HG03520 (cell line): ENCODE results near the gene LRRC49.

Source experiments
- ATAC-seq: cut with Tn5 transposase; IDR thresholded peaks from one replicate; pipeline ENCODE4 v1.9.1; 2021; ENCODE audit warnings: mild to moderate bottlenecking, moderate library complexity; ENCODE audit not compliant: unreplicated experiment

The LRRC49 gene

DNA sequence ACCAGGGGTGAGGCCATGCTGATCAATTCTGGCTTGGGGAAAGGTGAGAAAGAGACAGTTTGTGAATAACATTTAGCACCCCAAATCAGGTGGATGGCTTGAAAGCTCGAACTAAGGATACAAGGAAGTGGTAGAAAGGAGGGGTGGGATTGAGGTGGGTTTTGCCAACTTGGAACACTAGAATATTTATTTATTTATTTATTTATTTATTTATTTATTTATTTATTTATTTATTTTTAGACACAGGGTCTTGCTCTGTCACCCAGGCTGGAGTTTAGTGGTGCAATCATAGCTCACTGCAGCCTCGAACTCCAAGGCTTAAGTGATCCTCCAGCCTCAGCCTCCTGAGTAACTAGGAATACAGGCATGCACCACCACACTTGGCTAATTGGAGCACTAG is 191.6 kb downstream of the LRRC49 start:
- ATAC-seq, result no peak

DNA sequence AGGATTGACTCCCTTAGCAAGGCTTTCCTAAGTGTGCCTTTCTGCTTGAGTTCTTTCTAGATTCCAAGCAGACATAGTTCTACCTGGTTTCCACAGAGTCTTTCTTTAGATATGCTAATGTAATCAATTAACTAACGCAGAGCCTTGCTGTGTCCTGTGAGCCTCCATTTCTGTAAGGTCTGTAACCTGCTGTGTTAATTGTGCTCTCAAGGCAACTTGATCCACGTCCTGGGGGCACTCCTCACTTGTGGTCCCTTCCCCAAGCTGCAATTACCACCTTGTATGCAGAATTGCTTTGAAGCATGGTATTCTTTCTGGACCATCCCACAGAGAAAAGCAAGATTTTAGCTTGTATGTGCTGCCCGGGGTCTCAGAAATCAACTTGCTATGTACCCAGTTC is 193.2 kb downstream of the LRRC49 start:
- ATAC-seq, result no peak

DNA sequence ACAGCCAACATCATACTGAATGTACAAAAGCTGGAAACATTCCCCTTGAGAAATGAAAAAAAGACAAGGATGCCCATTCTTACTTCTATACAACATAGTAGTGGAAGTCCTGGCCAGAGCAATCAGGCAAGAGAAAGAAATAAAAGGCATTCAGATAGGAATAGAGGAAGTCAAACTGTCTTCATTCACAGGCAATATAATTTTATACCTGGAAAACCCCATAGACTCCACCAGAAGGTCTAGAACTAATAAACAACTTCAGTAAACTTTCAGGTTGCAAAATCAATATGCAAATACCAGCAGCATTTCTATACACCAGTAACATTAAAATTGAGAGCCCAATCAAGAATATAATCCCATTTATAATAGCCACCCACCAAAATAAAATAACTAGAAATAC is 195.5 kb downstream of the LRRC49 start:
- ATAC-seq, result no peak

DNA sequence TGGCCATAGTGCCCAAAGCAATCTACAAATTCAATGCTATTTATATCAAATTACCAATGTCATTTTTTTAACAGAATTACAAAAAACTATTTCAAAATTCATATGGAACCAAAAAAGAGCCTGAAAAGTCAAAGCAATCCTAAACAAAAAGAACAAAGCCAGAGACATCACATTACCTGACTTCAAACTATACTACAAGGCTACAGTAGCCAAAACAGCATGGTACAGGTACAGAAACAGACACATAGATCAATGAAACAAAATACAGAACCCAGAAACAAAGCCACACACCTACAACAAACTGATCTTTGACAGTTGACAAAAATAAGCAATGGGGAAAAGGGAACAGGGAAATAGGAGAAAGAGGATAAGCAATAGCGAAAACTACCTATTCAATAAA is 196.1 kb downstream of the LRRC49 start:
- no peak for ATAC-seq

GRCh38 chr15:71089801-71090200 is 197.2 kb downstream of the LRRC49 start:
- no peak for ATAC-seq

DNA sequence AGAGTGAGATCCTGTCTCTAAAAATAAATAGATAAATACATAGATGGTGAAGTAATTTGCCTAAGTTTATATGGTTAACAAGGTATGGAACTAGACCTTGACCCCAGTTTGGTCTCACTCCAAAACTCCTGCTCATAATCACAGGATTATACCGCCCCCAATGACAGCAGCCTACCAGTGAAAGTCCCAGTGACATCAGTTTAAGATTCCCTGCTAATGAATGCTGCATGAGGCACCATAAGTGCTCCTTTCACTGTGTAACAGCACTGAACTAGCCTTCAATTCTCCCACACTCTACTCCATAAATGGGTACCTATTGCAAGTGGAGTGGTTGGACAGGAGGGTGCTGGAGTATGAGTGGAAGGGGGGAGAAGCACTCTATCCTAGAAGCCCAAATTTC is 199.0 kb downstream of the LRRC49 start:
- ATAC-seq, result no peak

DNA sequence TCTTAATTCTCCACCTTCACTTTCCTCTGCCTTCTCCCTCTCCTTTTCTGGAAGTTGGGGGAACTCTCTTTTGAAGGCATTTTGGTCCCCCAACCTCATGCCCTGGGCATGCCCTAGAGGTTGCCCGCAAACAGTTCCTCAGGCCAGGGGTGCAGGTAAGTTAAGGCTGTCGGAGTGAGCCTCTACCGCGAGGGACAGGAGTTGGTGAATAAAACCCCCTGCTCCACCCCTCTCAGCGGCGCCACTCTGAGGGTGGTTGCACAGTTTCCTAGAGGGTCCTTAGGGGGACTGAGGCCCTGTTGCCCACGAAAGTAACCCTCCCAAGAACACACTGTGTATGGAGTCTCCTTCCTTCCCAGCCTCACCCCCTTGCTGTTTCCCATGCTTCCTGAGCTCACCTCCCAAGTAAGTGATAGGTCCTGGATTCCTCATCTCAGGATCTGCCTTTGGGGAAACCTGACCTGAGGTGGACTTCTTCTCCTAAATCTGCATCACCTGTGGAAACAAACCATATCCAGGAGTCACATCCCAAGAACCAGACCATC is 199.5 kb downstream of the LRRC49 start:
- no peak for ATAC-seq

GRCh38 chr15:71093054-71094024 is 200.7 kb downstream of the LRRC49 start:
- no peak for ATAC-seq

DNA sequence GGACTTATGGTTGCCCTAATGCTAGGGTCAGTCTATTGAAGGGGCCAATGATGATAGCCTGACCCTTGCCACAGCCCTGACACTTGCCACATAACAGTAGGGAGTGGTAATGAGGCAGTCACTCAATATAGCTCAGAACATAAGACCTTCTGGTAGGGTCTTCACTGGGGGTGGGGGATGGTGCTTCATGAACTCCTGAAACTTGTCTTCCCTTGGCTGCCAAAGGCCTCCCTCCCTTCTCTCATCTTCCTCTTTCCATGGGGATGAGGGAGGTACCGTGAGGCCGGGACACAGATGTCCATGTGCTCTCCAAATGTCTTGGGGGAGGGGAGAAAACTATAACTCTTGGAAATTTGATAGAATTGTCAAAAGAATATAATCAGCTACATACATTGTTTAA is 201.5 kb downstream of the LRRC49 start:
- ATAC-seq, result no peak

GRCh38 chr15:71096676-71097075 is 204.1 kb downstream of the LRRC49 start:
- ATAC-seq, result no peak

DNA sequence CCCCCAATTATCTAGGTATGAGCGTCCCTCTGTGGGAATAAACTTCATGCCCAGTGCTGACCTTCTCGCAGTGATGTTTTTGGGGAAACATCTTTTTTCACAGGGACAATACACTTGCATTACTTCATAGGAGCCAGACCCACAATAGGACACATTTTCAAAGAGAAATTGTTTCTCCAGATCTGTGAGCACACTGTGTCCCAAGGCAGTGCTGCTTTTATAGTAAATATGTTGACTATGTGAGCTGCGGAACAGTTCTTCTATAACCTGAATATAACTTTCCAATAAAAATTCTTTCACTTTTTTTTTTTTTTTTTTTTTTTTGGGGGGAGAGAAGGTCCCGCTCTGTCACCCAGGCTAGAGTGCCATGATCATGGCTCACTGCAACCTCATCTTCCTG is 205.3 kb downstream of the LRRC49 start:
- ATAC-seq, result no peak

DNA sequence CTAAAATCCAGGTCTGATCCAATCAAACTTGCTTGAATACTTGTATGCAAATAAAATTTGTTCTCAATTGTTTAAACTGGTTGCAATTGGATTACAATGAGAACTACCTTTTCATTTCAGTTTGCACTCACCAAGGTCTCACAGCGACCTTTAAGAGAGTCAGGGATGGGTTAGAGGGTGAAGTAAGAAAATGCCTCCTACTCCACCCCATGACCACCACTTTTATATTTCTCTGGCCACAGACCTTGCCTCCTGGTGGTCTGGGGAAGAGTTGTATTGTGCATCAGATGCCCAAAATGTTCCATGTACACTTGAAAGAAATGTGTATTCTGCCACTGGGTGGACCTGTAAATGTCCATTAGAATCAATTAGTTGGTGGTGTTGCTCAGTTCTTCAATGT is 206.3 kb downstream of the LRRC49 start:
- ATAC-seq, result no peak
